ENCODE measurements around the gene ZSCAN30. TPM values are rescaled to one million over a fixed set of nuclear protein-coding genes. Genes with fewer than 3 reads are reported as not detected.

The ZSCAN30 gene
- total RNA-seq, 1 experiment from 2014 or later: 21.9 TPM

GRCh38 chr18:35334821-35335220 is 44.8 kb upstream of the ZSCAN30 start (continued):
- TF ChIP-seq, protein P1, sequence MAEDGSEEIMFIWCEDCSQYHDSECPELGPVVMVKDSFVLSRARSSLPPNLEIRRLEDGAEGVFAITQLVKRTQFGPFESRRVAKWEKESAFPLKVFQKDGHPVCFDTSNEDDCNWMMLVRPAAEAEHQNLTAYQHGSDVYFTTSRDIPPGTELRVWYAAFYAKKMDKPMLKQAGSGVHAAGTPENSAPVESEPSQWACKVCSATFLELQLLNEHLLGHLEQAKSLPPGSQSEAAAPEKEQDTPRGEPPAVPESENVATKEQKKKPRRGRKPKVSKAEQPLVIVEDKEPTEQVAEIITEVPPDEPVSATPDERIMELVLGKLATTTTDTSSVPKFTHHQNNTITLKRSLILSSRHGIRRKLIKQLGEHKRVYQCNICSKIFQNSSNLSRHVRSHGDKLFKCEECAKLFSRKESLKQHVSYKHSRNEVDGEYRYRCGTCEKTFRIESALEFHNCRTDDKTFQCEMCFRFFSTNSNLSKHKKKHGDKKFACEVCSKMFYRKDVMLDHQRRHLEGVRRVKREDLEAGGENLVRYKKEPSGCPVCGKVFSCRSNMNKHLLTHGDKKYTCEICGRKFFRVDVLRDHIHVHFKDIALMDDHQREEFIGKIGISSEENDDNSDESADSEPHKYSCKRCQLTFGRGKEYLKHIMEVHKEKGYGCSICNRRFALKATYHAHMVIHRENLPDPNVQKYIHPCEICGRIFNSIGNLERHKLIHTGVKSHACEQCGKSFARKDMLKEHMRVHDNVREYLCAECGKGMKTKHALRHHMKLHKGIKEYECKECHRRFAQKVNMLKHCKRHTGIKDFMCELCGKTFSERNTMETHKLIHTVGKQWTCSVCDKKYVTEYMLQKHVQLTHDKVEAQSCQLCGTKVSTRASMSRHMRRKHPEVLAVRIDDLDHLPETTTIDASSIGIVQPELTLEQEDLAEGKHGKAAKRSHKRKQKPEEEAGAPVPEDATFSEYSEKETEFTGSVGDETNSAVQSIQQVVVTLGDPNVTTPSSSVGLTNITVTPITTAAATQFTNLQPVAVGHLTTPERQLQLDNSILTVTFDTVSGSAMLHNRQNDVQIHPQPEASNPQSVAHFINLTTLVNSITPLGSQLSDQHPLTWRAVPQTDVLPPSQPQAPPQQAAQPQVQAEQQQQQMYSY (CRISPR knock-in tag; IDR thresholded peaks at IDR 0.05): no peak
- no peak for TF ChIP-seq OVOL2 (CRISPR knock-in tag; IDR thresholded peaks at IDR 0.05; ENCODE audit: borderline replicate concordance)
- no peak for TF ChIP-seq GRHL2 (CRISPR knock-in tag; IDR thresholded peaks at IDR 0.05; ENCODE audit: insufficient replicate concordance, severe bottlenecking)
- TF ChIP-seq SOX15 (CRISPR knock-in tag; IDR thresholded peaks at IDR 0.05): no peak
- TF ChIP-seq FOXJ3 (CRISPR knock-in tag; IDR thresholded peaks at IDR 0.05; ENCODE audit: borderline replicate concordance): no peak
- no peak for TF ChIP-seq IRF2 (CRISPR knock-in tag; IDR thresholded peaks at IDR 0.05; ENCODE audit: borderline replicate concordance, low read depth)
- no peak for TF ChIP-seq PRRX2 (CRISPR knock-in tag; IDR thresholded peaks at IDR 0.05)
- no peak for TF ChIP-seq CREB1 (CRISPR knock-in tag; IDR thresholded peaks at IDR 0.05)
- TF ChIP-seq ZBTB21 (CRISPR knock-in tag; IDR thresholded peaks at IDR 0.05; ENCODE audit: borderline replicate concordance): no peak
- no peak for TF ChIP-seq ZSCAN18 (CRISPR knock-in tag; IDR thresholded peaks at IDR 0.05)

DNA sequence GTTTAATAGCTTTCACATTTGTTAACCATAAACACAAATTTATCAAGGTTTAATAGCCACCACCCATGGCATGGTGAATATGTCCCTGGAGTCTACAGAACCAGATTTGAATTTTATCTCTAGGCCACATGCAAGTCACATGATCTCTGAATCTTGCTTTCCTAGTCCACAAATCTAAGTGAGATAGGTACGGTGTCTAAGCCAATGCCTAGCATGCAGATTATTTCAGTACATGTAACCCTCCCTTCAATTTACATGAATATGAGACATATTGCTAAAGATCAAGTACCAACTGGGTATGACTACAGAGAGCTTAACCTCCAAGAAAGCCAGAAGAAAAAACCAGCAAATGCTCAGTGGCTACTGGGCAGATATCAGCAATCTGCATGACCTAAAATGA is 44.2 kb upstream of the ZSCAN30 start:
- no peak for ATAC-seq
- no peak for DNase-seq (ENCODE audit: low spot score)
- Mint-ChIP-seq H3K27me3 (ENCODE audit: low read depth) (no peaks in the 10 kb centered on the region), H3K4me1 (no peaks in the 10 kb centered on the region), H3K36me3 (peaks cover 61% of the 10 kb centered on the region), H3K9me3 (no peaks in the 10 kb centered on the region), H3K4me3 (no peak overlapping the region), H3K27ac (no peak overlapping the region)
- ChIA-PET POLR2A (no interaction called here), CTCF (no interaction called here)
- TF ChIP-seq, protein P2, sequence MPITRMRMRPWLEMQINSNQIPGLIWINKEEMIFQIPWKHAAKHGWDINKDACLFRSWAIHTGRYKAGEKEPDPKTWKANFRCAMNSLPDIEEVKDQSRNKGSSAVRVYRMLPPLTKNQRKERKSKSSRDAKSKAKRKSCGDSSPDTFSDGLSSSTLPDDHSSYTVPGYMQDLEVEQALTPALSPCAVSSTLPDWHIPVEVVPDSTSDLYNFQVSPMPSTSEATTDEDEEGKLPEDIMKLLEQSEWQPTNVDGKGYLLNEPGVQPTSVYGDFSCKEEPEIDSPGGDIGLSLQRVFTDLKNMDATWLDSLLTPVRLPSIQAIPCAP (CRISPR knock-in tag; IDR thresholded peaks at IDR 0.05): no peak
- TF ChIP-seq NR2C2 (CRISPR knock-in tag; IDR thresholded peaks at IDR 0.05): no peak
- no peak for TF ChIP-seq NFE2L1 (CRISPR knock-in tag; IDR thresholded peaks at IDR 0.05)
- no peak for TF ChIP-seq ETV6 (CRISPR knock-in tag; IDR thresholded peaks at IDR 0.05)
- no peak for TF ChIP-seq ZSCAN18 (CRISPR knock-in tag; IDR thresholded peaks at IDR 0.05)
- TF ChIP-seq CREB1 (CRISPR knock-in tag; IDR thresholded peaks at IDR 0.05): no peak
- TF ChIP-seq ZNF121 (CRISPR knock-in tag; IDR thresholded peaks at IDR 0.05): no peak
- no peak for TF ChIP-seq ZBTB21 (CRISPR knock-in tag; IDR thresholded peaks at IDR 0.05; ENCODE audit: borderline replicate concordance)
- TF ChIP-seq ESRRA (CRISPR knock-in tag; IDR thresholded peaks at IDR 0.05; ENCODE audit: borderline replicate concordance): no peak
- no peak for TF ChIP-seq ATF1 (CRISPR knock-in tag; IDR thresholded peaks at IDR 0.05)
- no peak for TF ChIP-seq ZNF219 (CRISPR knock-in tag; IDR thresholded peaks at IDR 0.05; ENCODE audit: borderline replicate concordance)
- no peak for TF ChIP-seq SOX15 (CRISPR knock-in tag; IDR thresholded peaks at IDR 0.05)
- no peak for TF ChIP-seq RELA (CRISPR knock-in tag; IDR thresholded peaks at IDR 0.05; ENCODE audit: borderline replicate concordance)
